ENCODE results near the gene DNAJC27.

The DNAJC27 gene

DNA sequence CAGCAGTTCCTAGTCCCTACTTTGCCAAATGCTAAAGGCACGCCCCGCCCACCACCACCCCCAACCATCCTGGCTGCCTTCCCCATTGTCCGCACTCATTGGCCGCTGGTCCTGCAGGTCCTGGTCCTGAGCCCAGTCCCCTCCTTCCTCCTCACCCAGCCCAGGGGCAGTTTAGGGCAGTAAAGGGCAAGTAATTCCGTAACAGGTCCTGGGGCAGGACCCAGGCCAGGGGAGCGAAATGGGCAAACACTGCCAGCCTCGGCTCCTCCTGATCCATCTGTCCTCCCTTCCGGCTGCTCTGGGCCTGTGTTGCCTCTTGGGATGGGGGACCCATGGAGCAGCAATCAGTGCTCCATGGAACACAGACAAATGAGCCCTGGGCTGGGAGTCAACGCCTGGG is 57.8 kb downstream of the DNAJC27 start:
- Histone ChIP-seq H3K27me3 (ENCODE audit: insufficient read depth, low read length, poor library complexity, severe bottlenecking) (no peaks in the 10 kb centered on the region), H3K4me3 (ENCODE audit: low read length, poor library complexity, severe bottlenecking) (no peak overlapping the region), H3K4me1 (ENCODE audit: insufficient read depth, low read length, poor library complexity, severe bottlenecking) (peaks cover 51% of the 10 kb centered on the region), H3F3A (ENCODE audit: low read depth) (no peaks in the 10 kb centered on the region), H3K79me2 (ENCODE audit: insufficient read depth, low read length) (peaks cover 98% of the 10 kb centered on the region), H3K36me3 (ENCODE audit: insufficient read depth, low read length) (no peaks in the 10 kb centered on the region), H3K9me2 (replicated peaks; ENCODE audit: low read depth, low read length) (no peaks in the 10 kb centered on the region), H3K4me2 (ENCODE audit: low read depth, low read length, poor library complexity, severe bottlenecking) (peak overlapping the region; percentile 79), H2AFZ (ENCODE audit: low read length) (no peak overlapping the region), H3K9ac (ENCODE audit: low read depth, low read length, poor library complexity, severe bottlenecking) (no peak overlapping the region), H4K20me1 (ENCODE audit: insufficient read depth, low read length, poor library complexity, severe bottlenecking) (peaks cover 57% of the 10 kb centered on the region), H3K9me3 (ENCODE audit: insufficient read depth, low read depth, low read length) (no peaks in the 10 kb centered on the region)
- TF ChIP-seq EZH2phosphoT487 (IDR thresholded peaks at IDR 0.05; ENCODE audit: borderline replicate concordance): no peak
- no peak for TF ChIP-seq CTCF (conservative IDR thresholded peaks at IDR 0.05; ENCODE audit: low read length)

DNA sequence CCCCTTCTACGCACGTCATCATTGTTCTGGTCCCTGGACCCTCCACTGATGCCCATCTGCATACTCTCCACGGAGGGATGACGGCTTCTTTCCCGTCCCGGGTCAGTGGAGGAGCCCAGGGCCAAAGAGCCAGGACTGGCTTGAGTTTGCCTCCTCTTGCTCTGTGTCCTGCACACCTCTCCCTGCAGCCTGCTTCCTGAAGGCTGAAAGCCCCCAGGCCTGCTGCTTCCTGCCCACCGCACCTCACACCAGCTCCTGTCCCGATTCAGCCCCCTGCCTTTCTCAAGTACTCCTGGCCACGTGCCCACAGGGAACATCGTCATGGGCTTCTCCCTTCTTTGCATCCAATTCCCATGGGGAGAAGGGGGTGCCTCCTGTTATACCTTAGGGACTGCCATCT is 58.8 kb downstream of the DNAJC27 start:
- no peak overlapping the region for H3K4me3 ChIP-seq (ENCODE audit: low read length, poor library complexity, severe bottlenecking)
- no peak overlapping the region for H3K9ac ChIP-seq (ENCODE audit: low read depth, low read length, poor library complexity, severe bottlenecking)
- H3K4me2 ChIP-seq (ENCODE audit: low read depth, low read length, poor library complexity, severe bottlenecking): peak overlapping the region; percentile 79
- no peaks in the 10 kb centered on the region for H3K9me2 ChIP-seq (replicated peaks; ENCODE audit: low read depth, low read length)
- peaks cover 53% of the 10 kb centered on the region for H4K20me1 ChIP-seq (ENCODE audit: insufficient read depth, low read length, poor library complexity, severe bottlenecking)
- no peaks in the 10 kb centered on the region for H3K9me3 ChIP-seq (ENCODE audit: insufficient read depth, low read depth, low read length)
- H3K27me3 ChIP-seq (ENCODE audit: insufficient read depth, low read length, poor library complexity, severe bottlenecking): no peaks in the 10 kb centered on the region
- no peaks in the 10 kb centered on the region for H3K36me3 ChIP-seq (ENCODE audit: insufficient read depth, low read length)
- no peak for TF ChIP-seq EZH2phosphoT487 (IDR thresholded peaks at IDR 0.05; ENCODE audit: borderline replicate concordance)
- H2AFZ ChIP-seq (ENCODE audit: low read length): no peak overlapping the region
- H3F3A ChIP-seq (ENCODE audit: low read depth): no peaks in the 10 kb centered on the region
- H3K4me1 ChIP-seq (ENCODE audit: insufficient read depth, low read length, poor library complexity, severe bottlenecking): peaks cover 46% of the 10 kb centered on the region
- H3K79me2 ChIP-seq (ENCODE audit: insufficient read depth, low read length): peaks cover 97% of the 10 kb centered on the region

- H3K9ac ChIP-seq (ENCODE audit: low read depth, low read length, poor library complexity, severe bottlenecking): no peak overlapping the region
- no peaks in the 10 kb centered on the region for H3K9me3 ChIP-seq (ENCODE audit: insufficient read depth, low read depth, low read length)
- no peak for TF ChIP-seq CTCF (conservative IDR thresholded peaks at IDR 0.05; ENCODE audit: low read length)
- no peak for TF ChIP-seq EZH2phosphoT487 (IDR thresholded peaks at IDR 0.05; ENCODE audit: borderline replicate concordance)
- no peak overlapping the region for H3K4me3 ChIP-seq (ENCODE audit: low read length, poor library complexity, severe bottlenecking)
- H3K4me2 ChIP-seq (ENCODE audit: low read depth, low read length, poor library complexity, severe bottlenecking): peak overlapping the region; percentile 79
- no peaks in the 10 kb centered on the region for H3K9me2 ChIP-seq (replicated peaks; ENCODE audit: low read depth, low read length)
- no peaks in the 10 kb centered on the region for H3K36me3 ChIP-seq (ENCODE audit: insufficient read depth, low read length)
- H2AFZ ChIP-seq (ENCODE audit: low read length): no peak overlapping the region
- H3K79me2 ChIP-seq (ENCODE audit: insufficient read depth, low read length): peaks cover 94% of the 10 kb centered on the region
- H3K4me1 ChIP-seq (ENCODE audit: insufficient read depth, low read length, poor library complexity, severe bottlenecking): peaks cover 42% of the 10 kb centered on the region
- H3F3A ChIP-seq (ENCODE audit: low read depth): no peaks in the 10 kb centered on the region
- no peaks in the 10 kb centered on the region for H3K27me3 ChIP-seq (ENCODE audit: insufficient read depth, low read length, poor library complexity, severe bottlenecking)
- peaks cover 48% of the 10 kb centered on the region for H4K20me1 ChIP-seq (ENCODE audit: insufficient read depth, low read length, poor library complexity, severe bottlenecking)
These were observed 59.2 kb downstream of the DNAJC27 start for GRCh38 chr2:24912523-24912922.

DNA sequence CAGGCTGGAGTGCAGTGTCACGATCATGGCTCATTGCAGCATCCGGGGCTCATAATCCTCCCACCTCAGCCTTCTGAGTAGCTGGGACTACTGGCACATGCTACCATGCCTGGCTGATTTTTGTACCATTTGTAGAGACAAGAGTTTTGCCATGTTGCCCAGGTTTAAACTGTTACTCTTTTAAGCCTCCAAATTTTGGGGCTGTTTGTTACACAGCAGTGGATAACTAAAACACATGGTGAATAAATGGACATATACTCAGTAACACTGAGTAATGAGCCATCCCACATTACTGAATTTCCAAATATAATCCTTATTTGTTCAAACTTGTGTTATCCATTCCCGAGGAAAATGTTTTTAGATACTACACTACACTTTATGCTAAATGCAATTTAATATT is 61.5 kb downstream of the DNAJC27 start:
- Histone ChIP-seq H3K4me3 (ENCODE audit: low read length, poor library complexity, severe bottlenecking) (no peak overlapping the region), H3K9me3 (ENCODE audit: insufficient read depth, low read depth, low read length) (no peaks in the 10 kb centered on the region), H3K4me2 (ENCODE audit: low read depth, low read length, poor library complexity, severe bottlenecking) (peak overlapping the region; percentile 15), H3K36me3 (ENCODE audit: insufficient read depth, low read length) (peaks cover 11% of the 10 kb centered on the region; the same call in 1 of the 2 replicates), H4K20me1 (ENCODE audit: insufficient read depth, low read length, poor library complexity, severe bottlenecking) (peaks cover 26% of the 10 kb centered on the region), H3F3A (ENCODE audit: low read depth) (no peaks in the 10 kb centered on the region), H3K9me2 (replicated peaks; ENCODE audit: low read depth, low read length) (no peaks in the 10 kb centered on the region), H3K79me2 (ENCODE audit: insufficient read depth, low read length) (peaks cover 88% of the 10 kb centered on the region), H2AFZ (ENCODE audit: low read length) (no peak overlapping the region), H3K27me3 (ENCODE audit: insufficient read depth, low read length, poor library complexity, severe bottlenecking) (no peaks in the 10 kb centered on the region), H3K9ac (ENCODE audit: low read depth, low read length, poor library complexity, severe bottlenecking) (no peak overlapping the region), H3K4me1 (ENCODE audit: insufficient read depth, low read length, poor library complexity, severe bottlenecking) (peaks cover 24% of the 10 kb centered on the region)
- TF ChIP-seq EZH2phosphoT487 (IDR thresholded peaks at IDR 0.05; ENCODE audit: borderline replicate concordance): no peak
- no peak for TF ChIP-seq CTCF (conservative IDR thresholded peaks at IDR 0.05; ENCODE audit: low read length)
